ENCODE results near the gene SLC30A10. TPM values are rescaled to one million over a fixed set of nuclear protein-coding genes. Genes with fewer than 3 reads are reported as not detected.
"Not testable (repeated sequence)": the region's sequence is repeated elsewhere in the genome, so short reads cannot be mapped to it uniquely, and the experiment has no call there.

The SLC30A10 gene
- polyA plus RNA-seq, 1 donor (not counting 4 experiments of a cell fraction or from before 2014, with no cell fraction given) = 0.03 TPM

DNA sequence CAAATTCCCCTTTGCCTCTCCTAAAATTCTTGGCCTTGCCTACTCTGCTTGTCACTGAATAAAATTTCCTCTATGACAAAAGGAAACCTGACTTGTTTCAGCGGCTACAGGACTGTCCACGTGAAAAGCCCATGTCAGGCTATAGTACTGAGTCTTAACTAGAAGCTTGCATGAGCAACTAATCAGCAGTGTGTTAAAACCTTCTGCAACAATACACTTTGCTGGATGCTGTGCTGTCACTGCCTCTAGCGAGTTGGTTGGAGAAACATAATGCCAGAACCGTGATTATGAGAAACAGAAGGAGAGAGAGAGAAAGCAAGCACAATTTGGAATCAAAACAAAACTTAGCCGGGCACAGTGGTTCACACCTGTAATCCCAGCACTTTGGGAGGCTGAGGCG, 25.7 kb upstream of the SLC30A10 start:
- dilution Hi-C loops (cut with MboI; ENCODE audit: extremely low pct_ligation_motif_present, low sequenced_read_pairs) = no loop called here
- TF ChIP-seq CTCF (optimal IDR thresholded peaks at IDR 0.05 in 1 of 3, IDR thresholded peaks at IDR 0.05 in 1 of 3, conservative IDR thresholded peaks at IDR 0.05 in 1 of 3; ENCODE audit: extremely low read depth in 1 of 3, insufficient read depth in 2 of 3, low read length in 3 of 3) = no peak
- TF ChIP-seq EZH2 (IDR thresholded peaks at IDR 0.05; ENCODE audit: low read length) = no peak
- H3K36me3 ChIP-seq (ENCODE audit: control insufficient read depth in 2 of 2, extremely low read depth in 1 of 2, insufficient read depth in 2 of 2, low read length in 2 of 2) = no peaks in the 10 kb centered on the region
- DNase-seq (ENCODE audit: low read depth, low spot score) = no peak
- no peak overlapping the region for H2AFZ ChIP-seq (ENCODE audit: control insufficient read depth, low read length)
- no peak overlapping the region for H3K4me2 ChIP-seq (ENCODE audit: control insufficient read depth, extremely low read depth, insufficient read depth, low read depth, low read length)
- H3K9ac ChIP-seq (ENCODE audit: control insufficient read depth, extremely low read depth, insufficient read depth, low read length) = no peak overlapping the region
- H3K4me1 ChIP-seq (ENCODE audit: control insufficient read depth, extremely low read depth, insufficient read depth, low read length) = no peaks in the 10 kb centered on the region
- FAIRE-seq = no peak
- H3K4me3 ChIP-seq (ENCODE audit: control insufficient read depth in 2 of 3, extremely low read depth in 1 of 3, insufficient read depth in 2 of 3, low read depth in 1 of 3, low read length in 3 of 3) = no peak overlapping the region
- no peaks in the 10 kb centered on the region for H4K20me1 ChIP-seq (ENCODE audit: control insufficient read depth, extremely low read depth, insufficient read depth, low read length)
- no peaks in the 10 kb centered on the region for H3K9me1 ChIP-seq (ENCODE audit: control insufficient read depth, extremely low read depth, insufficient read depth, low read length)
- no peaks in the 10 kb centered on the region for H3K79me2 ChIP-seq (ENCODE audit: control insufficient read depth, insufficient read depth, low read length)
- no peaks in the 10 kb centered on the region for H3K27me3 ChIP-seq (ENCODE audit: control insufficient read depth, extremely low read depth, insufficient read depth, low read length)
- H3K27ac ChIP-seq (ENCODE audit: control insufficient read depth, insufficient read depth, low read length) = no peak overlapping the region
- H3K9me3 ChIP-seq (ENCODE audit: control insufficient read depth, low read depth, low read length) = no peaks in the 10 kb centered on the region

- Histone ChIP-seq H3K36me3 (ENCODE audit: control insufficient read depth in 2 of 2, extremely low read depth in 1 of 2, insufficient read depth in 2 of 2, low read length in 2 of 2) (no peaks in the 10 kb centered on the region), H3K79me2 (ENCODE audit: control insufficient read depth, insufficient read depth, low read length) (no peaks in the 10 kb centered on the region), H3K9ac (ENCODE audit: control insufficient read depth, extremely low read depth, insufficient read depth, low read length) (no peak overlapping the region), H3K4me1 (ENCODE audit: control insufficient read depth, extremely low read depth, insufficient read depth, low read length) (no peaks in the 10 kb centered on the region), H4K20me1 (ENCODE audit: control insufficient read depth, extremely low read depth, insufficient read depth, low read length) (no peaks in the 10 kb centered on the region), H3K4me3 (ENCODE audit: control insufficient read depth in 2 of 3, extremely low read depth in 1 of 3, insufficient read depth in 2 of 3, low read depth in 1 of 3, low read length in 3 of 3) (no peak overlapping the region), H3K27me3 (ENCODE audit: control insufficient read depth, extremely low read depth, insufficient read depth, low read length) (no peaks in the 10 kb centered on the region), H3K9me1 (ENCODE audit: control insufficient read depth, extremely low read depth, insufficient read depth, low read length) (no peaks in the 10 kb centered on the region), H3K9me3 (ENCODE audit: control insufficient read depth, low read depth, low read length) (no peaks in the 10 kb centered on the region), H3K4me2 (ENCODE audit: control insufficient read depth, extremely low read depth, insufficient read depth, low read depth, low read length) (no peak overlapping the region), H3K27ac (ENCODE audit: control insufficient read depth, insufficient read depth, low read length) (no peak overlapping the region), H2AFZ (ENCODE audit: control insufficient read depth, low read length) (no peak overlapping the region)
- dilution Hi-C loops (cut with MboI; ENCODE audit: extremely low pct_ligation_motif_present, low sequenced_read_pairs) = no loop called here
- DNase-seq (ENCODE audit: low read depth, low spot score) (no peak), FAIRE-seq (no peak)
- TF ChIP-seq CTCF (optimal IDR thresholded peaks at IDR 0.05 in 1 of 3, IDR thresholded peaks at IDR 0.05 in 1 of 3, conservative IDR thresholded peaks at IDR 0.05 in 1 of 3; ENCODE audit: extremely low read depth in 1 of 3, insufficient read depth in 2 of 3, low read length in 3 of 3) (no peak), EZH2 (IDR thresholded peaks at IDR 0.05; ENCODE audit: low read length) (no peak)
Measured at GRCh38 chr1:219952361-219952760, 24.0 kb upstream of the SLC30A10 start.

- H4K20me1 ChIP-seq (ENCODE audit: control insufficient read depth, extremely low read depth, insufficient read depth, low read length); H3K36me3 ChIP-seq (ENCODE audit: control insufficient read depth in 2 of 2, extremely low read depth in 1 of 2, insufficient read depth in 2 of 2, low read length in 2 of 2); H3K4me3 ChIP-seq (ENCODE audit: control insufficient read depth in 2 of 3, extremely low read depth in 1 of 3, insufficient read depth in 2 of 3, low read depth in 1 of 3, low read length in 3 of 3); H3K9me3 ChIP-seq (ENCODE audit: control insufficient read depth, low read depth, low read length); H3K4me2 ChIP-seq (ENCODE audit: control insufficient read depth, extremely low read depth, insufficient read depth, low read depth, low read length); FAIRE-seq; H3K79me2 ChIP-seq (ENCODE audit: control insufficient read depth, insufficient read depth, low read length); H3K9ac ChIP-seq (ENCODE audit: control insufficient read depth, extremely low read depth, insufficient read depth, low read length); H2AFZ ChIP-seq (ENCODE audit: control insufficient read depth, low read length); H3K27ac ChIP-seq (ENCODE audit: control insufficient read depth, insufficient read depth, low read length); dilution Hi-C loops (cut with MboI; ENCODE audit: extremely low pct_ligation_motif_present, low sequenced_read_pairs); H3K9me1 ChIP-seq (ENCODE audit: control insufficient read depth, extremely low read depth, insufficient read depth, low read length); H3K27me3 ChIP-seq (ENCODE audit: control insufficient read depth, extremely low read depth, insufficient read depth, low read length); H3K4me1 ChIP-seq (ENCODE audit: control insufficient read depth, extremely low read depth, insufficient read depth, low read length); DNase-seq (ENCODE audit: low read depth, low spot score): not testable (repeated sequence)
Measured at GRCh38 chr1:219949227-219949626, 20.9 kb upstream of the SLC30A10 start.

DNA sequence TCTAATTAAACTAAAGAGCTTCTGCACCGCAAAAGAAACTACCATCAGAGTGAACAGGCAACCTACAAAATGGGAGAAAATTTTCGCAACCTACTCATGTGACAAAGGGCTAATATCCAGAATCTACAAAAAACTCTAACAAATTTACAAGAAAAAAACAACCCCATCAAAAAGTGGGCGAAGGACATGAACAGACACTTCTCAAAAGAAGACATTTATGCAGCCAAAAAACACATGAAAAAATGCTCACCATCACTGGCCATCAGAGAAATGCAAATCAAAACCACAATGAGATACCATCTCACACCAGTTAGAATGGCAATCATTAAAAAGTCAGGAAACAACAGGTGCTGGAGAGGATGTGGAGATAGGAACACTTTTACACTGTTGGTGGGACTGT, 20.4 kb upstream of the SLC30A10 start:
- H3K36me3 ChIP-seq (ENCODE audit: control insufficient read depth in 2 of 2, extremely low read depth in 1 of 2, insufficient read depth in 2 of 2, low read length in 2 of 2); FAIRE-seq; H3K9ac ChIP-seq (ENCODE audit: control insufficient read depth, extremely low read depth, insufficient read depth, low read length); H3K9me1 ChIP-seq (ENCODE audit: control insufficient read depth, extremely low read depth, insufficient read depth, low read length); H3K4me2 ChIP-seq (ENCODE audit: control insufficient read depth, extremely low read depth, insufficient read depth, low read depth, low read length); H3K27ac ChIP-seq (ENCODE audit: control insufficient read depth, insufficient read depth, low read length); DNase-seq (ENCODE audit: low read depth, low spot score); H3K9me3 ChIP-seq (ENCODE audit: control insufficient read depth, low read depth, low read length); H3K4me3 ChIP-seq (ENCODE audit: control insufficient read depth in 2 of 3, extremely low read depth in 1 of 3, insufficient read depth in 2 of 3, low read depth in 1 of 3, low read length in 3 of 3); H2AFZ ChIP-seq (ENCODE audit: control insufficient read depth, low read length); H3K27me3 ChIP-seq (ENCODE audit: control insufficient read depth, extremely low read depth, insufficient read depth, low read length); H3K4me1 ChIP-seq (ENCODE audit: control insufficient read depth, extremely low read depth, insufficient read depth, low read length); H3K79me2 ChIP-seq (ENCODE audit: control insufficient read depth, insufficient read depth, low read length); dilution Hi-C loops (cut with MboI; ENCODE audit: extremely low pct_ligation_motif_present, low sequenced_read_pairs); H4K20me1 ChIP-seq (ENCODE audit: control insufficient read depth, extremely low read depth, insufficient read depth, low read length): not testable (repeated sequence)

Data from keratinocyte (primary cell).